HG03139 (cell line): ENCODE results near the gene SLC16A12.
"Not testable (repeated sequence)": the region's sequence is repeated elsewhere in the genome, so short reads cannot be mapped to it uniquely, and the experiment has no call there.

Experiments used
- ATAC-seq: cut with Tn5 transposase; IDR thresholded peaks from one replicate; pipeline ENCODE4 v1.9.1; 2021; ENCODE audit not compliant: unreplicated experiment

The SLC16A12 gene

GRCh38 chr10:89474452-89474851 lies 60.9 kb downstream of the SLC16A12 start:
- no peak for ATAC-seq

GRCh38 chr10:89471110-89471809 lies 64.1 kb downstream of the SLC16A12 start:
- no peak for ATAC-seq

GRCh38 chr10:89470628-89471027 lies 64.8 kb downstream of the SLC16A12 start:
- no peak for ATAC-seq

- ATAC-seq: no peak
Measured at GRCh38 chr10:89469517-89469916, 65.9 kb downstream of the SLC16A12 start.

GRCh38 chr10:89468191-89468965 lies 67.0 kb downstream of the SLC16A12 start:
- ATAC-seq: no peak

GRCh38 chr10:89466599-89467035 lies 68.8 kb downstream of the SLC16A12 start:
- no peak for ATAC-seq

GRCh38 chr10:89465196-89465595 lies 70.2 kb downstream of the SLC16A12 start:
- no peak for ATAC-seq

GRCh38 chr10:89463846-89464537 lies 71.4 kb downstream of the SLC16A12 start:
- ATAC-seq: no peak

GRCh38 chr10:89458784-89459183 lies 76.6 kb downstream of the SLC16A12 start:
- ATAC-seq: no peak

- ATAC-seq: no peak
Measured at GRCh38 chr10:89458291-89458690, 77.1 kb downstream of the SLC16A12 start.

GRCh38 chr10:89454561-89455347 lies 80.6 kb downstream of the SLC16A12 start:
- ATAC-seq: no peak

- no peak for ATAC-seq
Measured at GRCh38 chr10:89452193-89452592, 83.2 kb downstream of the SLC16A12 start.

GRCh38 chr10:89450901-89451300 lies 84.5 kb downstream of the SLC16A12 start:
- no peak for ATAC-seq

- ATAC-seq: not testable (repeated sequence)
Measured at GRCh38 chr10:89444819-89445218, 90.6 kb downstream of the SLC16A12 start.

GRCh38 chr10:89442289-89442688 lies 93.1 kb downstream of the SLC16A12 start:
- ATAC-seq: no peak

- no peak for ATAC-seq
Measured at GRCh38 chr10:89440226-89441009, 95.0 kb downstream of the SLC16A12 start.

GRCh38 chr10:89438525-89438924 lies 96.9 kb downstream of the SLC16A12 start:
- ATAC-seq: no peak

GRCh38 chr10:89431977-89432376 lies 103.4 kb downstream of the SLC16A12 start:
- ATAC-seq: no peak

- no peak for ATAC-seq
Measured at GRCh38 chr10:89428877-89429276, 106.5 kb downstream of the SLC16A12 start.

GRCh38 chr10:89427629-89428028 lies 107.8 kb downstream of the SLC16A12 start:
- no peak for ATAC-seq
